22Rv1 (cell line): ENCODE measurements around the gene CEL.
"Not testable (repeated sequence)": the region's sequence is repeated elsewhere in the genome, so short reads cannot be mapped to it uniquely, and the experiment has no call there.

Source experiments
- H3K27ac ChIP-seq: fragments of 450-650 bp; 2 replicates; pipeline ENCODE4 v1.5.1; 2017
- ZFX ChIP-seq: fragments of 450-650 bp; IDR thresholded peaks from 2 replicates; pipeline ENCODE4 v1.6.1; 2017; ENCODE audit warnings: antibody characterized with exemption, borderline replicate concordance
- TF ChIP-seq, protein P1 (sequence below): fragments of 450-650 bp; IDR thresholded peaks from 2 replicates; pipeline ENCODE4 v1.5.1; 2017; ENCODE audit warnings: mild to moderate bottlenecking

Gene CEL

DNA sequence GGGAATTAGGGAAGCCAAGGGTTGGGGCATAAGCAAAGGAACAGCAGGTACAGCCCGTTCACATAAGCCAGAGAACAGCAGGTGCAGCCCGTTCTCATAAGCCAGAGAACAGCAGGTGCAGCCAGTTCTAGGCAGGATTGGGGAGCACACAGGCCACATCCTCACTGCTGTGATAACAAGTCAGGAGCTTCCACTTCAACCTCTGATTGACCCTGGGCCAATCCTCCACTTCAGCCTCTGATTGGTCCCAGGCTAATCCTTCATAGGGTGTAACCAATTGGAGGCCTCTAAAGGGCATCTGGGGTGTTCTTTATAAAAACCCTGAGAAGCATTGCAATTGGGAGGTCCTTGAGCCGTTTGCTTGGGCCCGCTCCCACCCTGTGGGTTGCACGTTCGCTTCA is 27.5 kb downstream of the CEL start:
- TF ChIP-seq, protein P1, sequence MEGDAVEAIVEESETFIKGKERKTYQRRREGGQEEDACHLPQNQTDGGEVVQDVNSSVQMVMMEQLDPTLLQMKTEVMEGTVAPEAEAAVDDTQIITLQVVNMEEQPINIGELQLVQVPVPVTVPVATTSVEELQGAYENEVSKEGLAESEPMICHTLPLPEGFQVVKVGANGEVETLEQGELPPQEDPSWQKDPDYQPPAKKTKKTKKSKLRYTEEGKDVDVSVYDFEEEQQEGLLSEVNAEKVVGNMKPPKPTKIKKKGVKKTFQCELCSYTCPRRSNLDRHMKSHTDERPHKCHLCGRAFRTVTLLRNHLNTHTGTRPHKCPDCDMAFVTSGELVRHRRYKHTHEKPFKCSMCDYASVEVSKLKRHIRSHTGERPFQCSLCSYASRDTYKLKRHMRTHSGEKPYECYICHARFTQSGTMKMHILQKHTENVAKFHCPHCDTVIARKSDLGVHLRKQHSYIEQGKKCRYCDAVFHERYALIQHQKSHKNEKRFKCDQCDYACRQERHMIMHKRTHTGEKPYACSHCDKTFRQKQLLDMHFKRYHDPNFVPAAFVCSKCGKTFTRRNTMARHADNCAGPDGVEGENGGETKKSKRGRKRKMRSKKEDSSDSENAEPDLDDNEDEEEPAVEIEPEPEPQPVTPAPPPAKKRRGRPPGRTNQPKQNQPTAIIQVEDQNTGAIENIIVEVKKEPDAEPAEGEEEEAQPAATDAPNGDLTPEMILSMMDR: no peak
- TF ChIP-seq ZFX: no peak
- H3K27ac ChIP-seq: no peak overlapping the region

GRCh38 chr9:133090187-133090586 is 28.4 kb downstream of the CEL start:
- TF ChIP-seq, protein P1: no peak
- TF ChIP-seq ZFX: no peak
- no peak overlapping the region for H3K27ac ChIP-seq

DNA sequence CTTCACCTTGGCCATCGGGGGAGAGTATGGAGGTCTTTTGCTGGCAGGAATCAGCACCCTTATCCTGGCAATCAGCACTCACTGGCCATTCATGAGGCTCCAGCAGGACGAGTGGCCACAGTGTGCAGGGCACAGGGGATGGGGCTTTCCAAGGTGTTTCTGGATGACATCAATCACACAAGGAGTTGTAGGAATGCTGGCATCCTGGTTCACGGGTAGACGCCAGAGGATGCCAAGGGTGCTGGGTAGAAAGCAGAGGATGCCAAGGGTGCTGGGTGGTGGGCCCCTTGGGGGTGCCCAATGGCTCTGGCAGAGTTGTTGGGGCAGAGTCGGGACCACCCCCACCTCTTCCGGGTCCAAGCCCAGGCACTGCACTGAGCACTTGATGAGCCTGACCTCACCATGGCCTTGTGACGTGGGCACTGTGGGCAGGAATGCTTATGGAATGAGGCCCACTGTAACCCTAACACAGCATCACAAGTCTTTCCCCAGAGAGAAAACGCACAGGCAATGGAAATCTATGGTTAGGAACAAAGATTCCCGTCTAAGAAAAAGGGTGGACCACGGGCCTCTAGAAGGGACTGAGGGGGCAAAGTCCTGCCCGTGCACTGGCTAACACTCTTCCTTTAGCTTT is 29.1 kb downstream of the CEL start:
- no peak for TF ChIP-seq ZFX
- TF ChIP-seq, protein P1: no peak
- no peak overlapping the region for H3K27ac ChIP-seq

GRCh38 chr9:133094351-133094750 is 32.6 kb downstream of the CEL start:
- not testable (repeated sequence) for H3K27ac ChIP-seq

- no peak for TF ChIP-seq ZFX
- TF ChIP-seq, protein P1: no peak
- H3K27ac ChIP-seq: no peak overlapping the region
Observed at GRCh38 chr9:133094842-133095393, 33.1 kb downstream of the CEL start.

GRCh38 chr9:133098104-133098754 is 36.4 kb downstream of the CEL start:
- TF ChIP-seq ZFX: no peak
- TF ChIP-seq, protein P1: no peak
- H3K27ac ChIP-seq: no peak overlapping the region

DNA sequence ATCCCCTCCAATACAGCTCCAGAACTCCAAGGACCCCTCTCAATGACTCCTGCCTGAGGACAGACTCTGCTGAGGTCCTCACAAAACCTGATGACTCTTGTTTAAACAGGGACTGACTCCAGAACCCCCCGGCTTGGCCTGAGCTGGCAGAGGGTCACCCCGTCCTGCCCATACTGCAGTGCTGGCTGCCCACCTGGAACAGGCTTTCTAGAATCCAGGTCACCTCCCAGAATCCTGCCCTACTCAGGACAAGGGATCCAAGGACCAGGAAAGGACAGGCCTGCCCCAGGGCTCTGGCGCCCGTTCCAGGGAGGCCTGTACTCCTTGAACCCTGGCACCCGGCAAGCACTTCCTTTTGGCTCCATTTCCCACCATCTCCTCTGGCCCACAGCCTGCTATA is 37.1 kb downstream of the CEL start:
- no peak overlapping the region for H3K27ac ChIP-seq
- TF ChIP-seq, protein P1: no peak
- no peak for TF ChIP-seq ZFX
